Activated CD4-positive, alpha-beta T cell treated with anti-CD3 and anti-CD28 coated beads, Interleukin-2, amount 10 ng/mL, durations not matched to agents 7 days and 5 days (primary cell): ENCODE results near the gene PURA. TPM values are rescaled to one million over a fixed set of nuclear protein-coding genes. Genes with fewer than 3 reads are reported as not detected.

Source experiments
- CTCF ChIA-PET: fragments of 350-600 bp; sonication (Branson Sonifier 250); formaldehyde crosslinking; loops from one replicate; lab custom pipeline; 2021; ENCODE audit warnings: antibody characterized with exemption; lab: Charles Lee
- POLR2A ChIA-PET: fragments of 350-600 bp; sonication (Branson Sonifier 250); formaldehyde crosslinking; loops from one replicate; lab custom pipeline; 2021; ENCODE audit warnings: antibody characterized with exemption; lab: Charles Lee
- DNase-seq: peaks from one replicate; pipeline ENCODE4 v3.0.0-alpha.2; 2020
- H3K27ac Mint-ChIP-seq: one replicate; pipeline ENCODE4 v1.8.0; 2021; ENCODE audit warnings: mild to moderate bottlenecking, moderate library complexity, mixed read lengths
- H3K27me3 Mint-ChIP-seq: one replicate; pipeline ENCODE4 v1.8.0; 2021; ENCODE audit warnings: mixed read lengths
- H3K36me3 Mint-ChIP-seq: one replicate; pipeline ENCODE4 v1.8.0; 2021; ENCODE audit warnings: low read depth, mixed read lengths
- H3K4me1 Mint-ChIP-seq: one replicate; pipeline ENCODE4 v1.8.0; 2021; ENCODE audit warnings: mixed read lengths
- H3K4me3 Mint-ChIP-seq: one replicate; pipeline ENCODE4 v1.8.0; 2021; ENCODE audit warnings: mild to moderate bottlenecking, moderate library complexity, mixed read lengths
- H3K9me3 Mint-ChIP-seq: one replicate; pipeline ENCODE4 v1.8.0; 2021; ENCODE audit warnings: mixed read lengths
- total RNA-seq, 2 experiments: library from RNA; stranded (reverse); gene quantifications; one replicate each; pipeline ENCODE4 v1.2.3, GENCODE V29; 2021

Gene PURA
- 10 to 100 TPM; 15.5 to 15.7 TPM for total RNA-seq

GRCh38 chr5:140113699-140114263, at the start of gene PURA:
TSS of gene PURA (plus strand) at chr5:140114109. CDS start at chr5:140114182, 73 bp downstream.
- Mint-ChIP-seq H3K4me1 (peaks cover 73% of the 10 kb centered on the region), H3K4me3 (peak within 1 kb of the TSS; percentile 86), H3K27me3 (peaks cover 22% of the 10 kb centered on the region), H3K27ac (peak within 1 kb of the TSS; percentile 96), H3K36me3 (peaks cover 16% of the 10 kb centered on the region), H3K9me3 (no peaks in the 10 kb centered on the region)
- ChIA-PET POLR2A (no interaction called here), CTCF (interaction anchor here (1.0 to 1.3 kb wide), 4 partner anchors 8 to 480 kb away, joined by 3 to 4 read pairs (median 3); partner anchors contain the start of gene NRG2)
- DNase-seq, result peak; percentile 98

- H3K27me3 Mint-ChIP-seq, result peaks cover 41% of the 10 kb centered on the region
- POLR2A ChIA-PET, result no interaction called here
- no peaks in the 10 kb centered on the region for H3K4me1 Mint-ChIP-seq
- no peaks in the 10 kb centered on the region for H3K9me3 Mint-ChIP-seq
- no peak for DNase-seq
- no peak overlapping the region for H3K4me3 Mint-ChIP-seq
- H3K27ac Mint-ChIP-seq, result no peak overlapping the region
- CTCF ChIA-PET, result interaction anchor here (0.7 to 1.3 kb wide), 8 partner anchors 17 to 194 kb away, joined by 3 to 6 read pairs (median 3); no protein-coding TSS in a partner anchor
- H3K36me3 Mint-ChIP-seq, result no peaks in the 10 kb centered on the region
These were observed 41.1 kb upstream of the PURA start for GRCh38 chr5:140072812-140073211.

- DNase-seq, result no peak
- Mint-ChIP-seq H3K27me3 (peaks cover 37% of the 10 kb centered on the region), H3K27ac (no peak overlapping the region), H3K4me3 (no peak overlapping the region), H3K4me1 (no peaks in the 10 kb centered on the region), H3K36me3 (no peaks in the 10 kb centered on the region), H3K9me3 (no peaks in the 10 kb centered on the region)
- CTCF ChIA-PET, result interaction anchor here (0.7 to 1.7 kb wide), 9 partner anchors 17 to 195 kb away, joined by 3 to 6 read pairs (median 3); no protein-coding TSS in a partner anchor
- POLR2A ChIA-PET, result no interaction called here
These were observed 40.6 kb upstream of the PURA start for GRCh38 chr5:140073296-140073695.

- no peaks in the 10 kb centered on the region for H3K9me3 Mint-ChIP-seq
These were observed 38.5 kb upstream of the PURA start for GRCh38 chr5:140075371-140075770.

DNA sequence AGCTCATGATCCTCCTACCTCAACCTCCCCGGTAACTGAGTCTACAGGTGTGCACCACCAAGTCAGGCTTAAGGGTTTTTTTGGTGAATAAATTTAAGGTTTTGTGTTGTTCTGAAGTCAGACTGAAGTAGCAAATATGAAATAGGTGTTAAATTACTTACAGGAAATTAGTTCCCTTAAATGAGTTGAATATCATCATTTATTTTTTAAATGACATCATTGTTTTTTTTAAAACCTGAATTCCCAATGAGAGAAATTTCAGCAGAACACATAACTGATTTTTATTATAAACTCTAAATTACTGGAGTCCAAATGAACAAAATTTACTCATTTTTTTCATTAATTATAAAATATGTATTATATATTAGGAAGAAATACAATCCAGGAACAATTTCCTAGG, 37.8 kb upstream of the PURA start:
- Mint-ChIP-seq H3K27me3 (peaks cover 27% of the 10 kb centered on the region), H3K27ac (no peak overlapping the region), H3K36me3 (no peaks in the 10 kb centered on the region), H3K4me1 (no peaks in the 10 kb centered on the region), H3K4me3 (no peak overlapping the region), H3K9me3 (no peaks in the 10 kb centered on the region)
- POLR2A ChIA-PET, result no interaction called here
- no peak for DNase-seq
- CTCF ChIA-PET, result interaction anchor here (0.9 to 1.9 kb wide), 3 partner anchors 70 to 86 kb away, joined by 3 to 7 read pairs (median 3); no protein-coding TSS in a partner anchor

More at GRCh38 chr5:140075371-140075770, 38.5 kb upstream of the PURA start:
- Mint-ChIP-seq H3K4me3 (no peak overlapping the region), H3K4me1 (no peaks in the 10 kb centered on the region), H3K27me3 (peaks cover 30% of the 10 kb centered on the region), H3K27ac (no peak overlapping the region), H3K36me3 (no peaks in the 10 kb centered on the region)
- CTCF ChIA-PET, result interaction anchor here (0.9 to 1.9 kb wide), 3 partner anchors 70 to 81 kb away, joined by 3 to 7 read pairs (median 3); no protein-coding TSS in a partner anchor
- POLR2A ChIA-PET, result no interaction called here
- no peak for DNase-seq

GRCh38 chr5:140076788-140077187, 37.1 kb upstream of the PURA start:
- H3K27me3 Mint-ChIP-seq, result peaks cover 23% of the 10 kb centered on the region
- no peaks in the 10 kb centered on the region for H3K4me1 Mint-ChIP-seq
- POLR2A ChIA-PET, result no interaction called here
- no peaks in the 10 kb centered on the region for H3K9me3 Mint-ChIP-seq
- no peak for DNase-seq
- H3K4me3 Mint-ChIP-seq, result no peak overlapping the region
- CTCF ChIA-PET, result interaction anchor here (1.1 to 1.9 kb wide), 2 partner anchors 69 to 86 kb away, joined by 3 to 7 read pairs; no protein-coding TSS in a partner anchor
- no peak overlapping the region for H3K27ac Mint-ChIP-seq
- no peaks in the 10 kb centered on the region for H3K36me3 Mint-ChIP-seq

GRCh38 chr5:140083120-140083519, 30.8 kb upstream of the PURA start:
- no peaks in the 10 kb centered on the region for H3K36me3 Mint-ChIP-seq
- H3K27me3 Mint-ChIP-seq, result peaks cover 41% of the 10 kb centered on the region
- POLR2A ChIA-PET, result no interaction called here
- H3K4me1 Mint-ChIP-seq, result no peaks in the 10 kb centered on the region
- H3K27ac Mint-ChIP-seq, result no peak overlapping the region
- H3K9me3 Mint-ChIP-seq, result no peaks in the 10 kb centered on the region
- no peak overlapping the region for H3K4me3 Mint-ChIP-seq
- DNase-seq, result no peak
- CTCF ChIA-PET, result interaction anchor here (1.6 kb wide), 1 partner anchor 61 kb away, joined by 7 read pairs; no protein-coding TSS in a partner anchor

DNA sequence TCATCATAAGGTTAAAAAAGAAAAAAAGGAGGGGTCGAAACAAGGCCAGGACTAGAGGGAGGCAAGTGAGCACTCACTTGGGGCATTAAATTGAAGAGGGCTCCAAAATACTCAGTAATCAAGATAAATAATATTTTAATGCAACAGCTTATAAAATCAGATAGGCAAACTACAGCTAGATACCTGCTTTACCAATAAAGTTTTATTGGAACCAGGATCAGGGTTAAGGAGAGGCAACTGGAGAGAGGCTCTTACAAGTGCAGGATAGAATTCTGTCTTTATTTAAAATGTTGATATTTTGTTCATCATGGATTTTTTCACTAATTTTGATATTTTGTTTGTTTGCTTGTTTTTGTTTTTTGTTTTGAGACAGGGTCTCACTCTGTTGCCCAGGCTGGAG, 30.3 kb upstream of the PURA start:
- ChIA-PET CTCF (interaction anchor here (1.6 kb wide), 1 partner anchor 60 kb away, joined by 7 read pairs; no protein-coding TSS in a partner anchor), POLR2A (no interaction called here)
- Mint-ChIP-seq H3K4me1 (no peaks in the 10 kb centered on the region), H3K36me3 (no peaks in the 10 kb centered on the region), H3K4me3 (no peak overlapping the region), H3K9me3 (no peaks in the 10 kb centered on the region), H3K27ac (no peak overlapping the region), H3K27me3 (peaks cover 41% of the 10 kb centered on the region)
- no peak for DNase-seq

DNA sequence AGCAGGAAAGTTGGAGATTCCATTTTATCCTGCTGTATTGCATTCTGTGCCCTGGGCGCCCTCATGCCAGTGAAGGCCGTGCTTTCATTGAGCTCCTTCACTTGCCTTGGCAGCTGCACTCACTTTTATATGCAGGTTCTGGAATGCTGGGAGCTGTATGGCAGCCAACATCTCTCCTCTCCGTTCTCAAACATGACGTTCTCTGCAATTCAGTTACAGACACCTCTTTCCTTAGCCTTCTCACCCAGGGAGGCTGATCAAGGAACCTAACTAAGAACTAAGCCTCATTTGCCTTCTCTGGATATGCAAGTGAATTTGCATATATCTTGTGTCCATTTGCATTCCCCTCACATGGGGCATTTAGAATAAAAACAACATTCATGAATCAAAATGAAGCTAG, 29.4 kb upstream of the PURA start:
- POLR2A ChIA-PET, result no interaction called here
- CTCF ChIA-PET, result interaction anchor here (1.4 kb wide), 1 partner anchor 62 kb away, joined by 3 read pairs; no protein-coding TSS in a partner anchor
- H3K4me1 Mint-ChIP-seq, result no peaks in the 10 kb centered on the region

DNA sequence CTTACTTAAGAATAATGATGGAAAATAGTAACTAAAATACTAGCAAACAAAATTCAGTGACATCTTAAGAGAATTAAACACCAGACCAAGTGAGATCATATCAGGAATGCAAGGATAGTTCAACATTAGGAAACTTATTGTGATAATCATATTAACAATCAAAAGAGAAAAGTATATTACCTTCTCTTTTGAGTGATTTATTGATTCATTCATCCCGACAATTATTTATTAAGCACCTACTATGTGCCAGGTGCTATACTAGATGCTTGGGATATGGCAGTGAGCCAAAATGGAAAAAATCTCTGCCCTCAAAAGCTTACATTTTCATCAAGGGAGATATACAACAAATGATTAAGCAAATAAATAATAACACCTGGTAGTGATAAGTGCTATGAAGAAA, 23.7 kb upstream of the PURA start:
- Mint-ChIP-seq H3K27ac (no peak overlapping the region), H3K9me3 (peaks cover 13% of the 10 kb centered on the region), H3K4me3 (no peak overlapping the region), H3K27me3 (peaks cover 25% of the 10 kb centered on the region), H3K4me1 (no peaks in the 10 kb centered on the region), H3K36me3 (no peaks in the 10 kb centered on the region)
- DNase-seq, result no peak
- POLR2A ChIA-PET, result no interaction called here
- CTCF ChIA-PET, result no interaction called here

More for the DNA sequence above, 29.4 kb upstream of the PURA start:
- H3K36me3 Mint-ChIP-seq, result no peaks in the 10 kb centered on the region
- H3K27me3 Mint-ChIP-seq, result peaks cover 41% of the 10 kb centered on the region
- H3K27ac Mint-ChIP-seq, result no peak overlapping the region
- no peak overlapping the region for H3K4me3 Mint-ChIP-seq
- peaks cover 4% of the 10 kb centered on the region for H3K9me3 Mint-ChIP-seq
- DNase-seq, result no peak

DNA sequence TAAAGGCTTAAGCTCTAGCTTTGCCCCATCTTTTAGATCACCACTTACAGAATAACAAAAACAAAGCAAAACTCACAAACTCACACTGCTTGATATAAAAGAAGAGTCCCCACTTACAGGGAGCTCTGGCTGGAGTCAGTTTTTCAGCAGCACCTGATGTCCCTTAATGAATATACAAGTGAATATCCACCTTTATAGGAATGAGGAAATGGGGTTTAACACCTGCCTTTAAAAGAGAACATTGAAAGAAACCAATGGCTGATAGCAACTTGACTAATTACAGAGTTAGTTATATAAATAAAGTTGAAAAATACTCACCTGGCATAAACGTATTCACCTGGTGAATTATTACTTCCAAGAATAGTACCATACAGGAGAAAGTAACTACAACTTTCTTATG, 20.7 kb upstream of the PURA start:
- no peak for DNase-seq
- Mint-ChIP-seq H3K9me3 (peaks cover 13% of the 10 kb centered on the region), H3K36me3 (no peaks in the 10 kb centered on the region), H3K27ac (no peak overlapping the region), H3K4me1 (no peaks in the 10 kb centered on the region), H3K4me3 (no peak overlapping the region), H3K27me3 (peaks cover 13% of the 10 kb centered on the region)
- POLR2A ChIA-PET, result no interaction called here
- CTCF ChIA-PET, result interaction anchor here (0.6 kb wide), 1 partner anchor 958 kb away, joined by 4 read pairs; no protein-coding TSS in a partner anchor

- Mint-ChIP-seq H3K9me3 (peaks cover 13% of the 10 kb centered on the region), H3K4me1 (no peaks in the 10 kb centered on the region), H3K4me3 (no peak overlapping the region), H3K27ac (no peak overlapping the region), H3K27me3 (peaks cover 13% of the 10 kb centered on the region), H3K36me3 (no peaks in the 10 kb centered on the region)
- POLR2A ChIA-PET, result no interaction called here
- CTCF ChIA-PET, result no interaction called here
- DNase-seq, result no peak
These were observed 20.0 kb upstream of the PURA start for GRCh38 chr5:140093866-140094265.

DNA sequence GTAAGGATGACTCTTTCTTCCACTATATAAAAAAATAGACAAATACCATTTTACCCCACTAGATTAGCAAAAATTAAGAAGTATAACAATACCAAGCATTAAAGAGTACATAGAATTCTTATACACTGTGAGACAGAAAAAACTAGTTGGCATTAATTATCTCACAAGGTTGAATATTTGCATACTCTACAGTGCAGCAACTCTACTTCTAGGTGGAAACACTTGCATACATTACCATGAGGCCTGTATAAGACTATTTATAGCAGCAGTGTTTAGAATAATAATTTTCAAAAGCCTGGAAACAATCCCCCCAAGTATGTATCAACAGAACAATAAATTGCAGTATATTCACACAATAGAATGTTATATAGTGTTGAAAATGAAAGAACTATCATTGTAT, 19.0 kb upstream of the PURA start:
- Mint-ChIP-seq H3K4me1 (no peaks in the 10 kb centered on the region), H3K4me3 (no peak overlapping the region), H3K36me3 (no peaks in the 10 kb centered on the region), H3K27ac (no peak overlapping the region), H3K9me3 (peaks cover 7% of the 10 kb centered on the region), H3K27me3 (peaks cover 14% of the 10 kb centered on the region)
- DNase-seq, result no peak
- CTCF ChIA-PET, result no interaction called here
- POLR2A ChIA-PET, result no interaction called here
